ENCODE measurements around the gene APOL1.

DNA sequence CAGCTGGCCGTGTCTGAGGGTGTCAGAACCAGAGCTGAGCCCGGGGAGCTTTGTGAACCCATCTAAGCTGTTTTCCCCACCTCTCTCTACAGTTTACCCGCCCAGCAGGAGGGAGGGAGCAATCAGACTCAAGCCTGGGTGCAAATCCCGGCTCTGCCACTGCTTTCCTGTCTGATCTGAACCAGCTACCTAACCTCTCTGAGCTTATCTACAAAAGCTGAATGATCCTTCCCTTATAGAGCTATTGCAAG is 13.9 kb upstream of the APOL1 start:
- TF ChIP-seq, protein P1, sequence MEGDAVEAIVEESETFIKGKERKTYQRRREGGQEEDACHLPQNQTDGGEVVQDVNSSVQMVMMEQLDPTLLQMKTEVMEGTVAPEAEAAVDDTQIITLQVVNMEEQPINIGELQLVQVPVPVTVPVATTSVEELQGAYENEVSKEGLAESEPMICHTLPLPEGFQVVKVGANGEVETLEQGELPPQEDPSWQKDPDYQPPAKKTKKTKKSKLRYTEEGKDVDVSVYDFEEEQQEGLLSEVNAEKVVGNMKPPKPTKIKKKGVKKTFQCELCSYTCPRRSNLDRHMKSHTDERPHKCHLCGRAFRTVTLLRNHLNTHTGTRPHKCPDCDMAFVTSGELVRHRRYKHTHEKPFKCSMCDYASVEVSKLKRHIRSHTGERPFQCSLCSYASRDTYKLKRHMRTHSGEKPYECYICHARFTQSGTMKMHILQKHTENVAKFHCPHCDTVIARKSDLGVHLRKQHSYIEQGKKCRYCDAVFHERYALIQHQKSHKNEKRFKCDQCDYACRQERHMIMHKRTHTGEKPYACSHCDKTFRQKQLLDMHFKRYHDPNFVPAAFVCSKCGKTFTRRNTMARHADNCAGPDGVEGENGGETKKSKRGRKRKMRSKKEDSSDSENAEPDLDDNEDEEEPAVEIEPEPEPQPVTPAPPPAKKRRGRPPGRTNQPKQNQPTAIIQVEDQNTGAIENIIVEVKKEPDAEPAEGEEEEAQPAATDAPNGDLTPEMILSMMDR (IDR thresholded peaks at IDR 0.05; ENCODE audit: low read depth, low read length, poor library complexity, severe bottlenecking) = no peak
- no peak for TF ChIP-seq EZH2phosphoT487 (IDR thresholded peaks at IDR 0.05; ENCODE audit: borderline replicate concordance, low read length)
